GM12801 (cell line): ENCODE results near the gene KBTBD7.

Source experiments
- TF ChIP-seq, protein P1 (sequence below): IDR thresholded peaks from one replicate; pipeline ENCODE4 v1.5.1; 2011; ENCODE audit warnings: control low read depth; ENCODE audit not compliant: insufficient read length; ENCODE audit errors: extremely low read depth

Gene KBTBD7

DNA sequence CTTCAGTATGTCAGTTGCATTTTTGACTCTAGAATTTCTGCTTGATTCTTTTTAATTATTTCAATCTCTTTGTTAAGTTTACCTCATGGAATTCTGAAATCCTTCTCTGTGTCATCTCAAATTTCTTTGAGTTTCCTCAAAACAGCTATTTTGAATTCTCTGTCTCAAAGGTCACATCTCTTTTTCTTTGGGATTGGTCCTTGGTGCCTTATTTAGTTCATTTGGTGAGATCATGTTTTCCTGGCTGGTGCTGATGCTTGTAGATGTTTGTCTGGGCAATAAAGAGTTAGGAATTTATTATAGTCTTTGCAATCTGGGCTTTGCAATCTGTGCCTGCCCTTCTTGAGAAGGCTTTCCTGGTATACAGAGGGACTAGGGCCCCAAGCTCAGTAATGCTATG, 18.5 kb upstream of the KBTBD7 start:
- TF ChIP-seq, protein P1, sequence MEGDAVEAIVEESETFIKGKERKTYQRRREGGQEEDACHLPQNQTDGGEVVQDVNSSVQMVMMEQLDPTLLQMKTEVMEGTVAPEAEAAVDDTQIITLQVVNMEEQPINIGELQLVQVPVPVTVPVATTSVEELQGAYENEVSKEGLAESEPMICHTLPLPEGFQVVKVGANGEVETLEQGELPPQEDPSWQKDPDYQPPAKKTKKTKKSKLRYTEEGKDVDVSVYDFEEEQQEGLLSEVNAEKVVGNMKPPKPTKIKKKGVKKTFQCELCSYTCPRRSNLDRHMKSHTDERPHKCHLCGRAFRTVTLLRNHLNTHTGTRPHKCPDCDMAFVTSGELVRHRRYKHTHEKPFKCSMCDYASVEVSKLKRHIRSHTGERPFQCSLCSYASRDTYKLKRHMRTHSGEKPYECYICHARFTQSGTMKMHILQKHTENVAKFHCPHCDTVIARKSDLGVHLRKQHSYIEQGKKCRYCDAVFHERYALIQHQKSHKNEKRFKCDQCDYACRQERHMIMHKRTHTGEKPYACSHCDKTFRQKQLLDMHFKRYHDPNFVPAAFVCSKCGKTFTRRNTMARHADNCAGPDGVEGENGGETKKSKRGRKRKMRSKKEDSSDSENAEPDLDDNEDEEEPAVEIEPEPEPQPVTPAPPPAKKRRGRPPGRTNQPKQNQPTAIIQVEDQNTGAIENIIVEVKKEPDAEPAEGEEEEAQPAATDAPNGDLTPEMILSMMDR = no peak

DNA sequence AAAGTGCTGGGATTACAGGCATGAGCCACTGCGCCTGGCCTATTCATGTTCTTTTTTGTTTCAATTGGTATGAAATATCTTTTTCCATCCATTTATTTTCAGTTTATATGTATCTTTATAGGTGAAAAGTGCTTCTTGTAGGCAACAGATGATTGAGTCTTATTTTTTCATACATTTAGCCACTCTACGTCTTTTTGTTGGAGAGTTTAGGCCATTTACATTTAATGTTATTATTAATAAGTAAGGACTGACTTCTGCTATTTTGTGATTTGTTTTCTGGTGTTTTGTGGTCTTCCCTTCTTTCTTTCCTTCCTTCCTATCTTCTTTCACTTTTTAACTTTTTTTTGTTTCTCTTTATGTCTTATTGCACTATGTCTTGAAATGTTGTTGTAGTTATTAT, 16.7 kb upstream of the KBTBD7 start:
- TF ChIP-seq, protein P1 = no peak

DNA sequence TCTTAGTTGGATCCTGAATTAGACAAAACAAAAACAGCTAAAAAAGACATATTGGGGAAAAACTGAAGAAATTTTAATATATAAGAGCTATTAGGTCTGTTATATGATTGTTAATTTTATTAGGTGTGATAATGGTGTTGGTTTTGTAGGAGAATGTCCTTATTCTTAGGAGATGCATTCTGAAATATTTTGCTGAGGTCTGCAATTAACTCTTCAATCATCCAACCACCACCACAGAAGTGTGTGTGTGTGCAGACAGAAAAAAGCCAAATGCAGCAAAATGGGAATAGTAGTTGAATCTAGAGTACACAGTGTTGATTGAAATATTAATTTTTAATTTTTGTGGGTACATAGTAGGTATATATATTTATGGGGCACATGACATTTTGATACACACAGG, 12.1 kb upstream of the KBTBD7 start:
- TF ChIP-seq, protein P1 = no peak

DNA sequence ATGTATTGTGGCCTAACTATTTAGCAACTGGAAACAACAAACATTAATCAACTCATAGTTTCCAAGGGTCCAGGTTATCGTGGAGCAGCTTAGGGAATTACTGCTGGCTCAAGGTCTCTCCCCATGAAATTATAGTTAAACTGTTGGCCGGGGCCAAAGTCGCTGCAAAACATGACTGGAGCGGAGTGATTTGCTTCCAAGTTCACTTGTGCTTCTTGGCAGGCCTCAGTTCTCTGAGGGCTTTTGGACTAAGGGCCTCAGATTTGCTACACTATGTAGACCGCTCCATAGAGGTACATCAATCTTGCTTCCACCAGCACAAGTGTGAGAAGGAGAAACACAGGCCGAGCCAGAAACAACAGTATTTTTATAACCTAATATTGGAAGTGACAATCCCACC, 9.4 kb upstream of the KBTBD7 start:
- TF ChIP-seq, protein P1 = no peak

DNA sequence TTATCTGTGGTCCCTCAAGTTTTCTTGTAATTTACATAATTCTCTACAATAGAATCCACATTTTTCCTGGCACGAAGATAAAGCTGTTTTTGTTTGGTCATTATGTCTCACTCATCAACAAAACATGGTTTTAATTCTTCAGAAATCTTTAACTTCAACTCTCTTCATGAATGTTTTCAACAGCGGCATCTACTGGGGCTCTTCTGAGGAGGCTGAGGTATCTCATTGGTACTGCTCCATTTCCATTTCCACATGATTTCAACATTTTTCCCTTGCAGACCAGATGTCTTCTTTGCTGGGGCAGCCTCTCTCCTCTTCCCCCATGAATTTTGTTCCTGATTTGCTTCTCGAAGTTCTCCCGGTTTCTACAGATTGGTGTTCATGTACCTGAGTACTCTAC, 5.8 kb upstream of the KBTBD7 start:
- TF ChIP-seq, protein P1 = no peak

DNA sequence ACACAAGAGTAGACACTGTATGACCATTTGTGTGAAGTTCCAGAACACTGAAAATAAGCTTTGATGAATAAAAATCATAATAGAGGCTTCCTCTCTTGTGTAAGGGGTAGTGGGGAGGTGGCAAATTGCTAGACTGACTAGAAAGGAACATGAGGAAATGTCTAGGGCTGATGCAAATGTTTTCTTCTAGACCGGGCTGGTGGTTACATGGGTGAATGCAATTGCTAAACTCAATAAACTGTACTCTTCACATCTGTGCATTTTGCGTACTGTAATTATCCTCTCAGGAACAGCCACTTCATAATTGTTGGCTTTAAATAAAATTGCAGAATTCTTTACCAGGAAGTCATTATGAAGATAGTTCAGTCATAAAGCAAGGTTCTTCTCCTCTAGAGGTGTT, 5.2 kb upstream of the KBTBD7 start:
- TF ChIP-seq, protein P1 = no peak

DNA sequence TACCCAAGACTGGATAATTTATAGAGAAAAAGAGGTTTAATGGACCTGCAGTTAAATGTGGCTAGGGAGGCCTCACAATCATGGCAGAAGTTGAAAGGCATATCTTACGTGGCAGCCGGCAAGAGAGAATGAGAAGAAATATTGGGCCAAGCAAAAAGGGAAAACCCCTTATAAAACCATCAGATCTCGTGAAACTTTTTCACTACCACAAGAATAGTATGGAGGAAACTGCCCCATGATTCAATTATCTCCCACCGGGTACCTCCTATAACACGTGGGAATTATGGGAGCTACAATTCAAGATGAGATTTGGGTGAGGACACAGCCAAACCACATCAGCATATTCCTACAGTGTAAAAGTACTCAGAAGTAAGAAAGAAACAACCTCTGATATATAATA, 4.7 kb upstream of the KBTBD7 start:
- TF ChIP-seq, protein P1 = no peak

DNA sequence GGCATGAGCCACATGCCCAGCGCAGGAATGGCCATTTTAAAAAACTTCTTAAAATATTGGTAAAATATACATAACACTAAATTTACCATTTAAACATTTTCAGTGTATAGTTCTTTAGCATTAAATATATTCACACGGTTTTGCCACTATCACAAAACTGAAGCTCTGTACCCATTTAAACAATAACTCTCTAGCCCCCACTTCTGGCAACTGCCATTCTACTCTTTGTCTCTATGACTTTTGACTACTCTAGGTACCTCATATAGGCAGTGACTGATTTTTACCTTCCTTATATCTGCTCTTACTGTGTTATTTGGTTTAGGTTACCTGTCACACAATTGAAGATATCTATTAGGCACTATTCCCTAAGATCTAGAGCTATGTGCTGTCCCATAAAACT, 2.3 kb upstream of the KBTBD7 start:
- TF ChIP-seq, protein P1 = no peak
